ENCODE measurements around the gene FYN.

The FYN gene

GRCh38 chr6:111862741-111863140 lies 10.5 kb downstream of the FYN start:
- no peak for DNase-seq (ENCODE audit: low read depth)
- TF ChIP-seq MYC (IDR thresholded peaks at IDR 0.05; ENCODE audit: low read depth, low read length): no peak
- TF ChIP-seq, protein P1, sequence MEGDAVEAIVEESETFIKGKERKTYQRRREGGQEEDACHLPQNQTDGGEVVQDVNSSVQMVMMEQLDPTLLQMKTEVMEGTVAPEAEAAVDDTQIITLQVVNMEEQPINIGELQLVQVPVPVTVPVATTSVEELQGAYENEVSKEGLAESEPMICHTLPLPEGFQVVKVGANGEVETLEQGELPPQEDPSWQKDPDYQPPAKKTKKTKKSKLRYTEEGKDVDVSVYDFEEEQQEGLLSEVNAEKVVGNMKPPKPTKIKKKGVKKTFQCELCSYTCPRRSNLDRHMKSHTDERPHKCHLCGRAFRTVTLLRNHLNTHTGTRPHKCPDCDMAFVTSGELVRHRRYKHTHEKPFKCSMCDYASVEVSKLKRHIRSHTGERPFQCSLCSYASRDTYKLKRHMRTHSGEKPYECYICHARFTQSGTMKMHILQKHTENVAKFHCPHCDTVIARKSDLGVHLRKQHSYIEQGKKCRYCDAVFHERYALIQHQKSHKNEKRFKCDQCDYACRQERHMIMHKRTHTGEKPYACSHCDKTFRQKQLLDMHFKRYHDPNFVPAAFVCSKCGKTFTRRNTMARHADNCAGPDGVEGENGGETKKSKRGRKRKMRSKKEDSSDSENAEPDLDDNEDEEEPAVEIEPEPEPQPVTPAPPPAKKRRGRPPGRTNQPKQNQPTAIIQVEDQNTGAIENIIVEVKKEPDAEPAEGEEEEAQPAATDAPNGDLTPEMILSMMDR (IDR thresholded peaks at IDR 0.05; ENCODE audit: low read depth, low read length): no peak
- TF ChIP-seq POLR2A (IDR thresholded peaks at IDR 0.05; ENCODE audit: extremely low read depth, insufficient read length): no peak
- no peak for TF ChIP-seq MAX (IDR thresholded peaks at IDR 0.05; ENCODE audit: low read depth, low read length)
- H3K4me3 ChIP-seq (ENCODE audit: low read depth, low read length): no peak overlapping the region

DNA sequence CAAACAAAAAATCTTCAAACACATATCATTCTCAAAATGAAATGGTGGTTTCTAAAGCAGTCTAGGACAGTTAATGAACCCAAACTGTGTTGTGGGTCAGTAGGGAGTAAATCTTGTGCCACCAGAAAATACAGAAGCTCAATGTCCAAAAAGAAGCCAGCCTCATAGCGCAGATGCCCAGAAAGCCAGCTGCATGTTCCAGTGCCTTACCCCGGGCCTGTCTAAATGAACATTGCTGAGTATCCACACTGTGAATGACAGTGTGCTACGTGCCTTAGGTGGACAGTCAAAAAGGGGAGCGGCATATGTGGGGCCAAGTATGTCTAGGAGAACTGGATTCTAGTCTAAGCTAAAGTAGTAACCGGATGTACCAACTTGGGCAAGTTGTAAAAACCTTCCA lies 10.9 kb downstream of the FYN start:
- no peak for DNase-seq (ENCODE audit: low read depth)
- H3K4me3 ChIP-seq (ENCODE audit: low read depth, low read length): no peak overlapping the region
- TF ChIP-seq, protein P1 (IDR thresholded peaks at IDR 0.05; ENCODE audit: low read depth, low read length): no peak

GRCh38 chr6:111861431-111861885 lies 11.8 kb downstream of the FYN start:
- H3K4me3 ChIP-seq (ENCODE audit: low read depth, low read length): no peak overlapping the region
- no peak for TF ChIP-seq POLR2A (IDR thresholded peaks at IDR 0.05; ENCODE audit: extremely low read depth, insufficient read length)
- TF ChIP-seq, protein P1 (IDR thresholded peaks at IDR 0.05; ENCODE audit: low read depth, low read length): no peak
- no peak for TF ChIP-seq MAX (IDR thresholded peaks at IDR 0.05; ENCODE audit: low read depth, low read length)
- no peak for TF ChIP-seq MYC (IDR thresholded peaks at IDR 0.05; ENCODE audit: low read depth, low read length)
- no peak for DNase-seq (ENCODE audit: low read depth)

DNA sequence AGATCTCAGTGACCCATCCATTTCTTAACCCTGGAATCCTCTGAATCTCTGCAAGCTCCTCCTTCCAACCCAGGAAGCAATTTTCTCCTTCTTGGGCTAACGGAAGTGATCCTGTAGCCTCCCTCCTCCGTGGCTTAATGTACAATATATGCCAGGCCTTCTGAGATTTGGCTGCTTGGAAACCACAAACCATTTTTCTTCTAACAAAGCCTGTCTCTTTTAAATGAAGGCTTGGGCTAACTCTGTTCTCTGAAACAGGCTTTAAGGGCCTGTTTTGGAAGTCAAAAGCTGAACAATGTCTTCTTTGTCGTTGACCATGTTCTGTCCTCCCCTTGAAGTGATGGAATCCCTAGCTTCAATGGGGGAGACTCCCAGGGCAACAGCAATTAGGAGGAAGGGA lies 14.9 kb downstream of the FYN start:
- no peak for DNase-seq (ENCODE audit: low read depth)
- no peak overlapping the region for H3K4me3 ChIP-seq (ENCODE audit: low read depth, low read length)

GRCh38 chr6:111857674-111858337 lies 15.4 kb downstream of the FYN start:
- no peak for DNase-seq (ENCODE audit: low read depth)
- TF ChIP-seq POLR2A (IDR thresholded peaks at IDR 0.05; ENCODE audit: extremely low read depth, insufficient read length) (no peak), MYC (IDR thresholded peaks at IDR 0.05; ENCODE audit: low read depth, low read length) (no peak), MAX (IDR thresholded peaks at IDR 0.05; ENCODE audit: low read depth, low read length) (no peak)
- TF ChIP-seq, protein P1 (IDR thresholded peaks at IDR 0.05; ENCODE audit: low read depth, low read length): no peak

More for the DNA sequence above, 14.9 kb downstream of the FYN start:
- TF ChIP-seq POLR2A (IDR thresholded peaks at IDR 0.05; ENCODE audit: extremely low read depth, insufficient read length) (no peak), MAX (IDR thresholded peaks at IDR 0.05; ENCODE audit: low read depth, low read length) (no peak), MYC (IDR thresholded peaks at IDR 0.05; ENCODE audit: low read depth, low read length) (no peak)
- TF ChIP-seq, protein P1 (IDR thresholded peaks at IDR 0.05; ENCODE audit: low read depth, low read length): no peak

DNA sequence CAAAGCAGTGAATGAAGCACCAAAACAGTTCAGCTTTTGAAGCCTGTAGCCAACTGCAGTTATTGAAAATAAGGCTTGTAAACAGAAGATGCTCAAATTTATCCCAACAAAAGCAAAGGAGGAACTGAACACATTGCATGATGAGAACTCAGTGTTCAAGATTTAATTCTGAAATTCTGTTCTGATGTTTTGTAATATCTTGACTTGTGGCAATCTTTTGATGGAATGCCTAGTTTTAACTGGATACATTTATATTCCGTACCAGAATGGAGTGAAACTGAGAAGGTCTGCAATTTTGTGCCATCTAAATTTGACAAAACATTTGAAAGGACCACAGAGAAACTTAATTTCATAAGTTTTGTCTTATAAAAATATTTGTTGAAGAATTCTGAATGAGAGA lies 17.5 kb downstream of the FYN start:
- TF ChIP-seq MYC (IDR thresholded peaks at IDR 0.05; ENCODE audit: low read depth, low read length): no peak
- TF ChIP-seq, protein P1 (IDR thresholded peaks at IDR 0.05; ENCODE audit: low read depth, low read length): no peak
- TF ChIP-seq POLR2A (IDR thresholded peaks at IDR 0.05; ENCODE audit: extremely low read depth, insufficient read length): no peak
- TF ChIP-seq MAX (IDR thresholded peaks at IDR 0.05; ENCODE audit: low read depth, low read length): no peak
- H3K4me3 ChIP-seq (ENCODE audit: low read depth, low read length): no peak overlapping the region
- DNase-seq (ENCODE audit: low read depth): no peak

More at GRCh38 chr6:111857674-111858337, 15.4 kb downstream of the FYN start:
- no peak overlapping the region for H3K4me3 ChIP-seq (ENCODE audit: low read depth, low read length)
